Kasumi-1 (cell line): ENCODE measurements around the gene SUPT4H1.

ENCODE experiments used
- DNase-seq, 2 experiments: peaks; one replicate each; lab custom pipeline; 2025; lab: John Stamatoyannopoulos, UW

The SUPT4H1 gene

DNA sequence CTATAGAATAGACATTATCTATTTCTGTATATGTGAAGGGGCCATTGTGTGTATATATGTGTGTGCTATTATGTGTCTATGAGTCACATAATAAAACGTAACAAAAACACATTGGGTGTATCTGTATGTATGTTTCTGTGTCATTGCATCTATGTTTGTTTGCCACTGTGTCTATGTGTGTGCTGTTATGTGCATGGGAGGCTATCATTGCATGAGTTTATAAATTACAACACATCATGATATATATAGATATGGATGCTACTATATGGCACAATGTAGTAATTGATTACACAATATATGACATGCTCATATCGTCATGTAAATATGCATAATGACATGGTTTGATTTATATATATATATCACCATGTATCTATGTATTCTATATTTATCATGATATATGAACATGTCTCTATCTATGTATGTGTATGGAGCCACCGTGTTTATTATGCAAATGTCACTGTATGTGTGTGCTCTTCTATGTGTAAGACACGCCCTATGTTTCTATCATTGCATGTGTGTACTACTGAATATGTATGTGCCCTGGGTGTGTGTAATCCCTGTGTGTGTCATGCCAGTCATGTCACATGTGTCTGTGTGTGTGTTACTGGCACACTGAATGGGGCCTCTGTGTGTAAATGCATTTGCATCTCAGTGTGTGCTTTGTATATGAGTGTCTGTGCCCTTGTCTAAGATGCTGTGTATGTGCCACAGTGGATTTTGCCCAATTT, 22.0 kb downstream of the SUPT4H1 start:
- DNase-seq = peak; percentile 97 to 98

- DNase-seq = peak; percentile 97
Measured at GRCh38 chr17:58329035-58329809, 22.8 kb downstream of the SUPT4H1 start.

- no peak for DNase-seq
Measured at GRCh38 chr17:58328195-58329034, 23.6 kb downstream of the SUPT4H1 start, which contains the start of gene TSPOAP1. Gene TSPOAP1 (minus strand): TSS chr17:58328795. CDS start chr17:58327920, 875 bp downstream.

GRCh38 chr17:58327363-58328194, 24.4 kb downstream of the SUPT4H1 start:
- DNase-seq = no peak

DNA sequence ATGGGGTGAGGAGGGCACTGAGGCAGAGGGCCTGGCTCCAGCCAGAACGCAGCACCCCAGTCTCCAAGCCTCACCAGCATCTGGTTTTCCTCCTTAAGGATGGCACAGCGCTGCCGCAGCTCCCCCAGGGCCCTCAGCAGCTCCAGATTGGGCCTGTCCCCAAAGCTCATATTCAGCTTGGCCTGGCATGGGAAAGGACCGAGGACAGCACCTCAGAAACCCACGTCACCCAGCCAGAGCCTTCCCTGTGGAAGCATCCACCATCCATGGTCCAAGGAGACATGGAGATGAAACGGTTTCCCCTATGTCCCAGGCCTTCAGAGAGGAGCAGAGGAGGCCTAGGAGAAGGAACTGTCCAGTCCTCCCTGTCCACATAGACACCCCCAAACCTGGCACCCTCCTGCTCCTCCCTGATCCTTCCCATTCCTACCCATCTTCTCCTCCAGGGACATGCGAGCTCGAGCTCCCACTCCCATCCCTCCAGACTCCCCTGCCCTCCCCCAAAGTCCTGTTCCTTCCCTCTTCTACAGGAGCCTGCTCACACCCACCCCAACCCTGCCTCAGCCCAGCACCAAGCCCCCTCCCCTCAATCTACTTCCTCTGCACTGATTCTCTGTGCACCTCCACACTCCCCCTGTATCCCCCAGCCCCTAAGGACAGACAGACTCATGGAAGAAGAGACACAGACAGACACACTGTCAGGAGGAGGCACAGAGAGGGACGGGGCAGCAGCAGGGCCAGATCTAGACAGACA, 25.2 kb downstream of the SUPT4H1 start:
- no peak for DNase-seq

DNA sequence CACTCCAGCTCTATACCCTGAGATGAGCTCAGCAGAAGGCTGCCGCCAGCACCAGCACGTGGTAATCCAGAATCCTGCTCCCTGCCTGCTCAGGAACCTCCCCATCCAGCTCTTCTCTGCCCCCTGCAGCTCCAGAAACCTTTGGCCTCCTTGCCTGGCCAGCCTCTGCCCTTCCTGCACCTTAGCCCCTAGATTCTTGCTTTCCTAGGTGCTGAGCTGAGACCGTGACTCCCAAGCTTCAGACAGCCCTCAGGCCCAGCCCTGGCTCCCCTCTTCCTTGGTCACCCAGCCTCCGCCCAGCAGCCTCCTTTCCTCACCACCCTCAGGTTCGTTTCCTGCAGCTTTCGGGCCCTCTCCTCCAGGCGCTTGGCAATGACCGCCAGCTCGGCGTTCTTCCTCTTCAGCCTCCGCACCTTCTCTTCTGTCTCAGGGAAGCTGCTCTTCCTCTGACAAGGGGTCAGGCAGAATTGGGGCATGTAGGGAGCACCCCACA, 26.0 kb downstream of the SUPT4H1 start:
- peak in 1 of 2 experiments; percentile 81 for DNase-seq

- no peak for DNase-seq
Measured at GRCh38 chr17:58325289-58325726, 26.7 kb downstream of the SUPT4H1 start.

DNA sequence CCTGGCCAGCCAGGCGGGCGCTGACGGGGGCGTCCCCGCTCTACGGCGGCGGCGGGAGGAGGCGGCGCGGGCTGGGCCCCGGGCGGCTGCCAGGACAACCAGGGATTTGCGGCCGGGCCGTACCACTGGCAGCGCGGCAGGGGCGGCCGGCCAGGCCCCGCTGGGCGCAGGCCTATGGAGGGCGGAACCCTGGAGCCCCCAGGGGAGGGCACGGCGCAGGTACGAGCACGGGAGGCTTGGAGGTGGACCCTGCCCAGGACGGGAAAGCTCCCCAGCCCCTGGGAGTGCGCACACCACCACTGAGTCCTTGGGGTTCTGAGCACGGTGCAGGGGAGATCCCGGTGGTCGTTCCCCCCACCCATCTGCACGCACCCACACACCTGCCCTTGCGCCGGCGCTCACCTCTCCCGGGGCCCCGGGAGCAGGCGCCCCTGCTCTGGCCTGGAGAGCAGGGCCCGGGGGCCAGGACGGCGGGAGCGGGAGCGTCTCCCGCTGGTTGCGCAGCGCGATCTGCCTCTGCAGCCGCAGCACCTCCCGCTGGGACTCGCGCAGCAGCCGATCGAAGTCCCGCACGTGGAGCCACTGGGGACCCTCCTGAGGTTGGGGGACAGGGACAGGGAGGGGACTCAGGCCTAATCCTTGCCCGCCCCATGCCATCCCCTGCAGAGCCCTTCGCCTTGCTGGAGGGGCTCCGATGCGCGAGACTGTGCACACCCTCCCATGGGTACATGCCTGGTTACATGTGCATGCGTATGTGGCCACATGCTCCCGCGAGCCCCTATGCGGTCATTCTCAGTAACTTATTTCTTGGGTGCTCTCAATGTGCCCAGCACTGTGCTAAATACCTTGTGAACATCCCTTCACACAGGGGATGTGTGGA, 27.4 kb downstream of the SUPT4H1 start:
- no peak for DNase-seq

DNA sequence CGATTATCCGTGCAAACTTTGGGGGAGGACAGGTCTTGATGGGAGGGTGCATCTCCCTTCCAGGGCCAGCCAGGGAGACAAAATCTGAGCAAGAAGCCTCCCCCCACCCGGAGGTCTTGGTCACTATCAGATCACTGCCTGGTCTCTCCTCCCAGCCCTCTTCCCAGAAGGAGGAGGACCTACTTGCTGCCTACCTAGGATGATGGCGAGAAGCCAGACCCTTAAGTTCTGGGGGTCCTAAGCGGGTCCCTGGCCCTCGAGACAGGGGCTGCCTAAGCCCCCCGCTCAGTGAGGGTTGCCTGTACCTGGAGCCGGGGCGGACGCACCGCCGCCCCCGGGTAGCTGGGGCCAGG, 28.0 kb downstream of the SUPT4H1 start:
- DNase-seq = no peak

- DNase-seq = no peak
Measured at GRCh38 chr17:58323366-58324055, 28.5 kb downstream of the SUPT4H1 start.

DNA sequence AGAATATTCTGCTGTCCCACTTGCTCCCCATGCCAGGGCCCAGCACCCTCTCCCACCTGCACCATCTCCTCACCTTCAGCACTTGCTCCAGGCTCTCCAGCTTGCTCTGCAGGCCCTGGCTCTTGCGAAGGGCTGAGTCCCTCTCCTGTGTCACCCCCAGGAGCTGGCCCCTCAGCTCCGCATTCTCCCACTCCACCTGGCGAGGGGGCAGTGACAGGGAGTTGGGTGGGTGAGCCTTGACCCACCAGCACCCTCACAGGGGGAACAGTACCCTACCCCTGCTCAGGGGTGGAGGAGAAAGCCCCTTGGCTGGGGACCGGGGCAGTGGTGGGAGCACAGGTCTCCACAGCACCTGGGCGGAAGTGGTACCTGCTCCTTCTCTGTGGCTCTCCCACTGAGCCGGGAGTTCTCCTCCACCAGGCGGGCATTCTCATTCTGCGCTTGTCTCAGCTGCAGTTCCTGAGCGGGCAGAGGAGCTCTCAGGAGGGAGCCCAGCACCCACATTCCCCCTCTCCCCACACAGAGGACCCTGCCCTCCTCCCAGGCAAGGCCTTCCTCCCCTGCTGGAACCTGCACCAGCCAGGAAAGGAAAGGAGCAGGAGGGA, 29.3 kb downstream of the SUPT4H1 start:
- no peak for DNase-seq

DNA sequence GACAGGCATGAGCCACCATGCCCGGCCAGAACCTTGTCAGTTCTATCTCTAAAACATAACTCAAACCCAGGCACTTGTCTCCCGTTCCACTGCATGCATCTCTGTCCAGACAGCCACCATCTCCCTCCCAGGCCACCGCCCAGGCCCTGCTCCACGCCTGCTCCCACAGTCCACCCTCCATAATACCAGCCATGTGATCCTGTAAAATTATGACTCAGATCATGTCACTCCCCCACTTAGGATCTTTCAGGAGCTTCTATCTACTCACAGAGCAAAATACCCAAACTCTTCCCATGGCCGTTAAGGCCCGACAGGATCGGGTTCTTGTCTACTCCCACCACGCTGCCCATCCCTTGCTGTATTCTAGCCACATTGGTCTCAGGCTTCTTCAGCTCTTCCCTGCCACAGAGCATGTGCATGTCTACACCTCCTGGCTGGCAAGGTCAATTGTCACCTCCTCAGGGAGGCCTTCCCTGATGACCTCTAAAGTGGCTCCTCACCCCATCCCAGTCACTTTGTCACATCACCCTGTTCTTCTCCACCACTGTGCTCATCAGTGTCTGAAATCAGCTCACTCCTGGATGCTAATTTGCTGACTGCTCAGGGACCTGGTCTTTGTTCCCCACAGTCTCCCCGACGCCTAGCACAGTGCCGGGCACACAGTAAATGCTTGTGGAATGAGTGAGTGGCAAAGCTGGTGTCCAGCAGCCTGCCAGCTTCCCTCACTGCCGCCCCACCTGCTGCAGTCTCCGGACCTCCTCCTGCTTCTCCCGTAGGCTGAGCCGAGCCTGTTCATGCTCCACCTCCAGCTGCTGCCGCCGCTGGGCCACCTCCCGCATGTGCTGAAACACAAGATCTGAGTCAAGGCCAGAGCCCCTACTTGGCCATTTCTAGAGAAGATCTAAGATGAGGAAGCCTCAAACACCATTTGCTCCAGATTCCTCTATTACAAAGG, 30.2 kb downstream of the SUPT4H1 start:
- no peak for DNase-seq

DNA sequence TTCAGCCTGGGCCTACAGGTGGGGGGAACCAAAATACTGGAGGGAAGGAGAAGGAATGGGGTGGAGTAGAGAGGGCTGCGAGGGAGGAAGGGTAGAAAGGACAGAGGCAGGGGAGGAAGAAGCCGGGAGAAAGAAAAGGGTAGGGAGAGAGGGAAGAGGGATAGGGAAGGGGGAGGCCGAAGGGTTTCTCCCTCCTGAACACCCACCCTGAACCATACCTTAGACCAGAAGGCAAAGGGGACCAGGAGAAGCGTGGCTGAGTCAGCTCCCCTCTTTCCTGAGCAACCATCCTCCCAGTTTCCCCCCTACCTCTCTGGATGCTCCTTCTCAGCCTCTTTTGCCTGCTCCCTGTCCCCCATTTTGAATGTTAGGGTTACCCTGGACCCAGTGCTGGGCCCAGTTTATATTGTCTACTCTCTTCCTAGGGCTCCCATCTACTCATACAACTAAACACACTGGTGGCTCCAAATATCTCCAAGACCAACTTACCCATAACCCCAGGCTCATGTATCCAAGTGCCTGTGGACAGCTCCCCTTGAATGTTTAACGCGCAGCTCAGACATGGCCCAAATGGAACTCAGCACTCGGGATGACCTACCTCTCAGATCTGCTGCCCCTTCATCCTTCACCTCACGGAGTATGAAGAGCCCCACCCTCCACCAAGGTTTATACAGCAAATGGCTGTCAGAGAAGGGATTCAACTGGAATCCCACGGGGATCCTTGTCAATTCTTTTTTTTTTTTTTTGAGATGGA, 31.3 kb downstream of the SUPT4H1 start:
- DNase-seq = no peak

GRCh38 chr17:58320163-58320558, 31.8 kb downstream of the SUPT4H1 start:
- no peak for DNase-seq

GRCh38 chr17:58319173-58320162, 32.5 kb downstream of the SUPT4H1 start:
- no peak for DNase-seq
